ENCODE measurements around the gene CD3G.

CD3G gene

GRCh38 chr11:118328745-118329144 is 15.4 kb upstream of the CD3G start:
- no peak for DNase-seq

- DNase-seq = no peak
Measured at GRCh38 chr11:118334745-118335144, 9.4 kb upstream of the CD3G start.

- DNase-seq = no peak
Measured at GRCh38 chr11:118338637-118339061, 5.5 kb upstream of the CD3G start.

- no peak for DNase-seq
Measured at GRCh38 chr11:118339281-118339961, 4.7 kb upstream of the CD3G start.

- DNase-seq = no peak
Measured at GRCh38 chr11:118340449-118340848, 3.7 kb upstream of the CD3G start.

- no peak for DNase-seq
Measured at GRCh38 chr11:118341261-118341660, 2.9 kb upstream of the CD3G start.

DNA sequence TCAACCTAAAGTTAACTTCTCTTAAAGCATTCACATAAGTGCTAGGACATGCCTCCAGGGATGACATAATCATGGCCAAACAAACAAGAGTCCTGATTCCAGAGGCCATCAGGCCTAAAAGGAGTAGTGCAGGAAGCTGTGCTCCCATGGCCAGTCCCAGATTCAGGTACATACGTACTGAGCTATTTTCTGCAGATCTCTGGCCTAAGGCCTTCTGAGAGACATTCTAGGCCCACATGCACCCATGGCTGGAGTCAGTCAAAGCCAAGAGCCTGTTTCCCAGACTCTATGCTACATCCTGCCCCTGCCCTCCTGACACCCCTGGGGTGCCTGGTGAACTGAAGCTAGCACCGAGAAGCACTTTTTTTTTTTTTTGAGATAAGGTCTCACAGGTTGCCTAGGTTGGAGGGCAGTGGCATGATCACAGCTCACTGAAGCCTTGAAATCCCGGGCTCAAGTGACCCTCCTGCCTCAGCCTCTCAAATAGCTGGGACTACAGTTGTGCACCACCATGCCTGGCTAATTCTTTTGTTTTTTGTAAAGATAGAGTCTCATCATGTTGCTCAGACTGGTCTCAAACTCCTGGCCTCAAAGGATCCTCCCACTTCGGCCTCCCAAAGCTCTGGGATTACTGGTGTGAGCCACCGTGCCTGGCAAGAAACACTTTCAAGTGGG is 2.2 kb upstream of the CD3G start:
- DNase-seq = no peak

- no peak for DNase-seq
Measured at GRCh38 chr11:118342503-118343161, 1.5 kb upstream of the CD3G start, which contains the start of gene CD3D. Gene CD3D, minus strand, starts transcription at chr11:118342705. Its CDS starts 98 bp downstream, at chr11:118342607.

DNA sequence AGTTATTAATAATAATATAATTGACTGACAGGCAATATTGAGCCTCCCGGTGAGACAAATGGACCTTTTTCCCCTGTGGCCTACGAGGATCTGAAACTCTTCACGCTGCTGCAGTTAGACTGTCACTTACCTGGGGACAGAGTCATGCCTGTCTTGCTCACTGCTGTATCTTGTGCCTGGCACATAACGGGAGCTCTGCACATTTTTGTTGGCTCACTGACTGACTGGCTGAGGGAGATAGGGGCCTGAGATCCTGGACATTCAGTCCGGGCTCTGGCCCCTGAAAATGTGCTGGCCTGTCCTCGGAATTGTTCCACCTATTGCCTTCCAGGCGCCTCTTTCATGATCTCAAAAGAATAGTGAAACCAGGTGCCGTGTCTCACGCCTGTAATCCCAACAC is 896 bp upstream of the CD3G start:
- DNase-seq = no peak

DNA sequence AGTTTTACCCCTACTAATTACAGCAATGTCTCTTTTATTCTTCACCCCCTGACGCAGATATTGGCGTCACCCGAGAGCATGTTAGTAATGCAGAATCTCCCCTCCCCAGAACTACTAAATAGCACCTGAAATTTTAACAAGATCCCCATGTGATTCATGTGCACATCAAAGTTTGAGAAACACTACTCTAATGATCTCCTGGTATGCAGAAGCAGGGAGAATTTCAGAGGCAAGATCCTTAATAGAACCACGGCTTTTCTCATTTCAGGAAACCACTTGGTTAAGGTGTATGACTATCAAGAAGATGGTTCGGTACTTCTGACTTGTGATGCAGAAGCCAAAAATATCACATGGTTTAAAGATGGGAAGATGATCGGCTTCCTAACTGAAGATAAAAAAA is 5.3 kb downstream of the CD3G start:
- DNase-seq = no peak

- no peak for DNase-seq
Measured at GRCh38 chr11:118353084-118353710, 9.1 kb downstream of the CD3G start.

GRCh38 chr11:118358071-118358470 is 13.9 kb downstream of the CD3G start:
- DNase-seq = no peak

DNA sequence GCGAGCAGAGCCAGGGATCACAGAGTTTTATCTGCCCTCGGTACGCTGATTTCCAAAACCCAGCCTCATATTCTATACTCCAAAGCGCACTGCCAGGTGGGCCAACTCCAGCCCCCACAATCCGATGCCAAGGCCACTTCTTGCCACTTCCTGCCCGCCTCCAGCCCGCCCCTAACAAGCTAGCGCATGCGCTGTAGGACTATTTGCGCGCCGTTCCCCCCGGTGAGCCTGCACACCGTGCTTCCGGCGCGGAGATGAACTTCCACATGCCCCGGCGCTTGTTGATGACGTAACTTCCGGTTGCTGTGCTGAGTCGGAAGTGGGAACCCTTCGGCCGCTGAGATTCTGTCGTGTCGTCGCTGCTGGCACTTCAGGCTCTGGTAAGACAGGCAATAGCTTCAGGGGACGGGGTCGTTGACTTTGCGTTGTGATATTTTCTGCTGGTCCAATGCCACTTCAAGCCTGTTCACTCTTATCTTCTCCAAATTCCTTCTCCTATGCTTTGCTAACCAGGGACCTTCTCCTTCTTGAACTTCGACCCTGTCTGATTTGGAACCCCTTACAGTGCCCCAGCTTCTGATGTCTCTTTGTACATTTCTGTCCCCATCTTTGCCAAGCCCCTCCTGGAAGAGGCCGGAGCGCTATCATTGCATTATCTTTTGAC is 15.3 kb downstream of the CD3G start, which contains the start of gene UBE4A:
Gene UBE4A (plus strand): TSS at position 306 of the 664 bp plus-strand sequence. CDS start 5,481 bp downstream, outside the sequence.
- peak; percentile 93 for DNase-seq

GRCh38 chr11:118364956-118365615 is 20.9 kb downstream of the CD3G start:
- no peak for DNase-seq

- no peak for DNase-seq
Measured at GRCh38 chr11:118366287-118366686, 22.1 kb downstream of the CD3G start.

DNA sequence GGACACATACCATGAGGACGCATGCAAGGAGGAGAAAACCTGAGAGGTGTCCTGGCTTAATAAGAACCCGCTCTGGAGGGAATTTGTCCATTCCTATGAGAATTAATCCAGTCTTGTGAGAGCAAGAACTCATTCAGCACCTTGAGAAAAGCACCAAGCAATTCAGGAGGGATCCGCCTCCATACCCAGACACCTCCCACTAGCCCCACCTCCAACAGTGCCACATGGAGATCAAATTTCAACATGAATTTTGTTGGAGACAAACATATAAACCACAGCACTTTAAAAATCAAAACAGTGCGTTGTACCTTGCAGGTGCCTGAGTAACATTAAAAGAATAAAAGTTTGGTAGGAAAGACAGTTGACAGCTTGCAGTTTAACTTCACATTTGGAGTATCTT is 26.6 kb downstream of the CD3G start:
- no peak for DNase-seq

- DNase-seq = no peak
Measured at GRCh38 chr11:118373263-118373662, 29.1 kb downstream of the CD3G start.

DNA sequence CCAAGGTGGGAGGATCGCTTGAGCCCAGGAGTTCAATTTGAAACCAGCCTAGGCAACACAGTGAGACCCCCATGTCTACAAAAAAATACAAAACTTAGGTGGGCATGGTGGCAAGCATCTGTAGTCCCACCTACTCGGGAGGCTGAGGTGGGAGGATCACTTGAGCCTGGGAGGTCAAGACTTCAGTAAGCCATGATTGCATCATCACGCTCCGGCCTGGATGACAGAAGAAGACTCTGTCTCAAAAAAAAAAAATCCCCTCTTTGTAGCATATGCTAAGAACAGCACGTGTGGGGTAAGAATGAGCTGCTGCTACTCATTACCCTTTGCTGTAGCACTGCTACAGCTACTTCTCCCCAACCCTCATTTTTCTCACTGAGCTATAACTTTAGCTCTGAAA is 29.7 kb downstream of the CD3G start:
- DNase-seq = no peak

- no peak for DNase-seq
Measured at GRCh38 chr11:118374729-118375128, 30.6 kb downstream of the CD3G start.

- DNase-seq = no peak
Measured at GRCh38 chr11:118375978-118376377, 31.8 kb downstream of the CD3G start.

DNA sequence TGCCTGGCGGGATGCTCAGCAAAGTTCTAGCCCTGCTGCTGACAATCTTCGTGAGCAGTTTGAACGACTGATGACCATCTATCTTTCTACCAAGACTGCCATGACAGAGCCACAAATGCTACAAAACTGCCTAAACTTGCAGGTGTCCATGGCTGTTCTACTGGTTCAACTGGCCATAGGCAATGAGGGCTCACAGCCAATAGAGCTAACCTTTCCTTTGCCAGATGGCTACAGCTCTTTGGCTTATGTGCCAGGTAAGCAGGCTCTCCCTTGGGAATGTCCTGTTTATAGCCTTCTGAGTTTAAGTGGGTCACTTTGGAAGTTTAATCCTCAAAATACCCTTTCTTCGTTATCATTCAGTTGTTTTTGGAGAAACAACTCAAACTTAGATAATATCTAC is 35.4 kb downstream of the CD3G start:
- DNase-seq = no peak

DNA sequence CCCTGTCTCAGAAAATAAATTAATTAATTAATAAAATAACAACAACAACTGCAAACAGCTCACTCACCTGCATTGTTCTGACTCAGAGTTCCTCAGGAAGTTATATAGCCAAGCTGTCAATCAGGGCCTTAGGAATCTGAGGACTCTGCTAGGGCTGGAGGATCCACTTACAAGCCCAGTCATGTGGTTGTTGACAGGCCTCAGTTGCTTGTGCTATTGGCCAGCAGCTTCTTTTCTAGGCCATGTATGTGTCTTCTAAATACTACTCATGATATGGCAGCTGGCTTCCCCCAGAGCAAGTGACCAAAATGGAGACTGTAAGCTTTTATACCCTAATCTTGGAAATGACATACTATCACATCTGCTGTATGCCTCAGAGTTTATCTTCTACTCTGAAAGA is 36.4 kb downstream of the CD3G start:
- DNase-seq = no peak

All from NCI-H510A treated with DMSO at 0.1 percent for 48 hours (cell line).